ENCODE measurements around the gene CUL7. TPM values are rescaled to one million over a fixed set of nuclear protein-coding genes. Genes with fewer than 3 reads are reported as not detected.

Gene CUL7
- total and polyA plus RNA-seq, 2 of the 8 experiments (the other 6 are each of a cell fraction or from before 2014, with no cell fraction given) = 10.8 to 15.0 TPM

- no peak overlapping the region for H2AK5ac ChIP-seq (ENCODE audit: low read depth, low read length)
- DNase-seq (ENCODE audit: low read depth in 1 of 2, low spot score in 2 of 2) = no peak
Measured at GRCh38 chr6:43047998-43048397, 5.7 kb downstream of the CUL7 start.

More at GRCh38 chr6:43047998-43048397, 5.7 kb downstream of the CUL7 start:
- Histone ChIP-seq H3K27me3 (replicated peaks in 1 of 4; ENCODE audit: control insufficient read depth in 3 of 4, extremely low read depth in 1 of 4, insufficient read depth in 3 of 4, low read length in 3 of 4) (no peaks in the 10 kb centered on the region), H3K23ac (ENCODE audit: insufficient read length) (no peak overlapping the region), H3K36me3 (ENCODE audit: control insufficient read depth in 2 of 4, insufficient read depth in 4 of 4, low read length in 3 of 4) (peaks cover 2 to 31% (median 9%) of the 10 kb centered on the region in 4 experiments; a peak in 5 of 8 replicates), H3K23me2 (ENCODE audit: low read depth, low read length) (peaks cover 1% of the 10 kb centered on the region), H3K4me2 (ENCODE audit: insufficient read depth in 1 of 2, low read depth in 2 of 2, low read length in 2 of 2) (no peak overlapping the region), H4K20me1 (replicated peaks in 1 of 2; ENCODE audit: control insufficient read depth in 1 of 2, insufficient read depth in 2 of 2, low read length in 2 of 2) (peaks cover 4% of the 10 kb centered on the region in 2 experiments), H3K79me2 (ENCODE audit: control insufficient read depth in 1 of 2, insufficient read depth in 2 of 2, low read length in 2 of 2) (no peaks in the 10 kb centered on the region), H4K91ac (replicated peaks; ENCODE audit: insufficient read length, low read length) (no peak overlapping the region), H3K9ac (replicated peaks in 1 of 4; ENCODE audit: extremely low read depth in 1 of 4, low read depth in 3 of 4, low read length in 3 of 4) (no peak overlapping the region), H3K4me1 (replicated peaks in 1 of 4; ENCODE audit: control insufficient read depth in 3 of 4, insufficient read depth in 4 of 4, low read length in 3 of 4) (peaks cover 0 to 8% (median 4%) of the 10 kb centered on the region in 4 experiments; a peak in 4 of 7 replicates), H2BK12ac (ENCODE audit: low read depth, low read length) (no peak overlapping the region), H2BK120ac (replicated peaks; ENCODE audit: low read depth, low read length) (no peak overlapping the region), H3K56ac (replicated peaks; ENCODE audit: insufficient read length, low read depth, low read length) (no peak overlapping the region), H4K8ac (ENCODE audit: extremely low read depth, insufficient read depth, low read length) (no peak overlapping the region), H3K9me3 (ENCODE audit: insufficient read depth in 2 of 2, low read depth in 1 of 2, low read length in 1 of 2) (no peaks in the 10 kb centered on the region), H3K79me1 (ENCODE audit: low read depth, low read length) (peaks cover 3% of the 10 kb centered on the region; the same call in 1 of the 2 replicates), H4K5ac (ENCODE audit: insufficient read length, low read depth, low read length) (no peak overlapping the region), H2BK20ac (ENCODE audit: low read length) (no peak overlapping the region), H3K4ac (replicated peaks; ENCODE audit: insufficient read length, low read depth, low read length) (no peak overlapping the region), H2AFZ (ENCODE audit: low read length) (no peak overlapping the region), H3K4me3 (ENCODE audit: extremely low read depth in 1 of 4, insufficient read depth in 2 of 4, low read depth in 3 of 4, low read length in 4 of 4) (no peak overlapping the region), H2BK5ac (ENCODE audit: low read depth, low read length) (no peak overlapping the region), H3K18ac (ENCODE audit: extremely low read depth, low read length) (no peak overlapping the region), H3K27ac (ENCODE audit: low read depth, low read length) (no peak overlapping the region), H3K14ac (ENCODE audit: insufficient read length) (no peak overlapping the region), H2BK15ac (ENCODE audit: low read length) (no peak overlapping the region)
- no peak for FAIRE-seq
- WGBS, 2 experiments (ENCODE audit: extremely low coverage in 1 of 2, insufficient coverage in 1 of 2, insufficient read length in 1 of 2, insufficient replicate concordance in 2 of 2, low coverage in 1 of 2, low lambda C conversion rate in 2 of 2, missing lambda C conversion rate in 1 of 2) = 94% methylated on average over 7 of the region's 7 CpGs; no CpG with 5 or more reads in 1 of the 2 experiments
- ChIA-PET CTCF (ENCODE audit: partially characterized antibody) (interaction anchor here (1.0 to 2.1 kb wide), 4 partner anchors 13 to 147 kb away, joined by 3 to 5 read pairs (median 4); no protein-coding TSS in a partner anchor), POLR2A (ENCODE audit: partially characterized antibody) (interaction anchor here (0.5 to 29.7 kb wide), 7 partner anchors 8 to 123 kb away, joined by 3 to 584 read pairs (median 5); partner anchors contain the start of genes KLC4, KLHDC3, MEA1 and MRPL2)
- TF ChIP-seq TCF12 (IDR thresholded peaks at IDR 0.05; ENCODE audit: low read depth, low read length) (no peak), FOSL1 (IDR thresholded peaks at IDR 0.05; ENCODE audit: insufficient read depth, low read depth, low read length) (no peak)
